GM12878 (cell line): ENCODE measurements around the gene GPC6. TPM values are rescaled to one million over a fixed set of nuclear protein-coding genes. Genes with fewer than 3 reads are reported as not detected.

Source experiments
- ATAC-seq: fragments of 200-7000 bp; cut with Tn5 transposase; 3 replicates; pipeline ENCODE4 v1.9.1; 2020; ENCODE audit warnings: mild to moderate bottlenecking, moderate library complexity
- BruUV-seq: library from RNA; stranded (reverse); fragments of 400-500 nt; replicated peaks from 2 replicates; lab custom pipeline; 2021; lab: Mats Ljungman, UMichigan
- CTCF ChIA-PET: fragments of 300-600 bp; sonication (Branson Sonifier 250); formaldehyde crosslinking; extraction: SDS; loops from one replicate; lab custom pipeline; 2021; ENCODE audit warnings: inconsistent platforms; lab: Yijun Ruan, JAX
- POLR2A ChIA-PET: fragments of 350-600 bp; formaldehyde crosslinking; extraction: SDS; loops from one replicate; lab custom pipeline; 2021; ENCODE audit warnings: inconsistent platforms; lab: Charles Lee
- RAD21 ChIA-PET: fragments of 300-600 bp; sonication (Branson Sonifier 250); formaldehyde crosslinking; loops from one replicate; lab custom pipeline; 2023; ENCODE audit warnings: antibody characterized with exemption; ENCODE audit not compliant: unreplicated experiment; lab: Charles Lee
- SMC1A ChIA-PET: fragments of 300-600 bp; sonication (Branson Sonifier 250); formaldehyde crosslinking; loops from one replicate; lab custom pipeline; 2023; ENCODE audit not compliant: unreplicated experiment, uncharacterized antibody; lab: Charles Lee
- DNase-seq: peaks from one replicate; pipeline ENCODE4 v3.0.0-alpha.2; 2011; ENCODE audit warnings: low read depth, low spot score
- FAIRE-seq: peaks from 3 replicates; lab custom pipeline; 2011; peaks lifted over from hg19 to GRCh38; lab: Jason Lieb, UNC
- H2AFZ ChIP-seq: 2 replicates; pipeline ENCODE4 v1.6.0; 2011; ENCODE audit warnings: low read depth, low read length, control low read depth; ENCODE audit not compliant: control insufficient read depth
- H3K27ac ChIP-seq: 2 replicates; pipeline ENCODE4 v1.5.1; 2011; ENCODE audit warnings: control low read depth; ENCODE audit not compliant: control insufficient read depth, insufficient read depth
- H3K27me3 ChIP-seq, 2 experiments: replicated peaks in 1 of 2; 2 replicates each; pipeline versions ENCODE4 v1.6.0 to v1.6.1; 2011; ENCODE audit warnings: low read length in 1 of 2; ENCODE audit not compliant: control insufficient read depth in 2 of 2, insufficient read depth in 2 of 2
- H3K36me3 ChIP-seq, 2 experiments: 2 replicates each; pipeline ENCODE4 v1.5.1; 2011; ENCODE audit warnings: low read length in 1 of 2; ENCODE audit not compliant: control insufficient read depth in 2 of 2, insufficient read depth in 2 of 2
- H3K4me1 ChIP-seq: 2 replicates; pipeline ENCODE4 v1.6.1; 2011; ENCODE audit warnings: mild to moderate bottlenecking, low read length, moderate library complexity, mixed read lengths; ENCODE audit not compliant: control insufficient read depth, insufficient read depth
- H3K4me2 ChIP-seq: 2 replicates; pipeline ENCODE4 v1.6.0; 2011; ENCODE audit warnings: control low read depth; ENCODE audit not compliant: control insufficient read depth, insufficient read depth
- H3K4me3 ChIP-seq: fragments of 200-600 bp; sonication (generic); 2 replicates; pipeline ENCODE4 v1.5.1; 2016
- H3K79me2 ChIP-seq: 2 replicates; pipeline ENCODE4 v1.6.0; 2011; ENCODE audit warnings: low read length; ENCODE audit not compliant: control insufficient read depth, insufficient read depth
- H3K9ac ChIP-seq: 2 replicates; pipeline ENCODE4 v1.8.0; 2011; ENCODE audit warnings: low read length, control low read depth, mixed read lengths; ENCODE audit not compliant: control insufficient read depth, insufficient read depth
- H3K9me3 ChIP-seq: replicated peaks from 3 replicates; pipeline ENCODE4 v1.5.1; 2011; ENCODE audit warnings: mild to moderate bottlenecking, low read length; ENCODE audit not compliant: control insufficient read depth, insufficient read depth
- H4K20me1 ChIP-seq: 2 replicates; pipeline ENCODE4 v1.6.0; 2011; ENCODE audit not compliant: control insufficient read depth, insufficient read depth
- HSF1 ChIP-seq: fragments of 150-350 bp; IDR thresholded peaks from 2 replicates; pipeline ENCODE4 v1.6.1; 2014; ENCODE audit warnings: mild to moderate bottlenecking, low read depth, low read length
- SMC3 ChIP-seq: IDR thresholded peaks from 2 replicates; pipeline ENCODE4 v1.6.1; 2011; ENCODE audit warnings: low read length, improper control_type of control experiment, borderline replicate concordance
- TCF7 ChIP-seq: IDR thresholded peaks from 2 replicates; pipeline ENCODE4 v1.6.1; 2014; ENCODE audit warnings: antibody characterized with exemption, borderline replicate concordance
- WGBS: methylation state at CpG from one replicate; pipeline ENCODE4 v1.1.6; 2016; ENCODE audit warnings: low lambda C conversion rate; ENCODE audit not compliant: insufficient replicate concordance, insufficient coverage; ENCODE audit errors: missing lambda C conversion rate; 5-methylcytosine and 5-hydroxymethylcytosine counted together
- in situ Hi-C: fragments of 300-500 bp; cut with MboI; formaldehyde crosslinking; loops from 9 replicates; pipeline ENCODE4 v1.14.3; 2018; ENCODE audit warnings: mixed read lengths
- intact Hi-C: fragments of 100-400 bp; cut with micrococcal nuclease; formaldehyde crosslinking; loops from one replicate; pipeline ENCODE4 v1.14.2; 2022; ENCODE audit not compliant: unreplicated experiment
- polyA plus RNA-seq, 11 experiments: library from polyadenylated mRNA; depleted of rRNA in 4 of 11; unstranded in 6 of 11; stranded (reverse) in 5 of 11; fragments of >200 nt; fragmentation: Nextera tagmentation in 4 of 11; fragmentation: Illumina TruSeq in 1 of 11; extraction: Ambion mirVana in 4 of 11; extraction: Trizol in 1 of 11; gene quantifications; 1 replicate in 1 of 11; 2 replicates in 10 of 11; pipeline versions ENCODE4 v1.2.1 to v1.2.3, GENCODE V29; 2011 to 2016; ENCODE audit warnings: inconsistent platforms in 2 of 11, missing spikeins in 2 of 11, low read depth in 1 of 11
- total RNA-seq, 4 experiments: library from RNA; depleted of rRNA in 3 of 4; stranded (reverse); fragments of >200 nt in 3 of 4; fragmentation: Illumina TruSeq in 1 of 4; extraction: Trizol in 1 of 4; gene quantifications; 2 replicates each; pipeline versions ENCODE4 v1.2.1 to v1.2.3, GENCODE V29; 2013 to 2021

The GPC6 gene
- total and polyA plus RNA-seq, 10 of the 15 experiments (the other 5 are each of a cell fraction or from before 2014, with no cell fraction given) = 0.03 to 0.04 (median 0.03) TPM; not detected in 7

- H3K27me3 ChIP-seq = no peaks in the 10 kb centered on the region
- ATAC-seq = no peak
- in situ Hi-C loops (no loop called here), intact Hi-C loops (no loop called here)
- H3K27ac ChIP-seq = no peak overlapping the region
- H2AFZ ChIP-seq = no peak overlapping the region
- H3K9ac ChIP-seq = no peak overlapping the region
- no peaks in the 10 kb centered on the region for H3K79me2 ChIP-seq
- H3K36me3 ChIP-seq = no peaks in the 10 kb centered on the region
- H3K4me3 ChIP-seq = no peak overlapping the region
- RAD21 ChIA-PET = no interaction called here
- no peaks in the 10 kb centered on the region for H4K20me1 ChIP-seq
- H3K4me2 ChIP-seq = no peak overlapping the region
- no peak for TF ChIP-seq TCF7
- TF ChIP-seq, all 136 proteins: peak for 0
- Histone ChIP-seq H3K4me1 (no peaks in the 10 kb centered on the region), H3K9me3 (no peaks in the 10 kb centered on the region)
- DNase-seq (no peak), FAIRE-seq (no peak)
- CTCF ChIA-PET = no interaction called here
- POLR2A ChIA-PET = no interaction called here
- SMC1A ChIA-PET = interaction anchor here (0.8 kb wide), 1 partner anchor 186 kb away, joined by 4 read pairs; no protein-coding TSS in a partner anchor
- BruUV-seq = no TSS peak
Measured at GRCh38 chr13:94399812-94400211, 1173.2 kb downstream of the GPC6 start.

- H3K4me2 ChIP-seq = no peak overlapping the region
- POLR2A ChIA-PET = no interaction called here
- no peak overlapping the region for H3K9ac ChIP-seq
- H2AFZ ChIP-seq = no peak overlapping the region
- no peak overlapping the region for H3K27ac ChIP-seq
- H3K27me3 ChIP-seq = no peaks in the 10 kb centered on the region
- RAD21 ChIA-PET = no interaction called here
- BruUV-seq = no TSS peak
- intact Hi-C loops = no loop called here
- DNase-seq (no peak), ATAC-seq (no peak), FAIRE-seq (no peak)
- no peak overlapping the region for H3K4me3 ChIP-seq
- no peaks in the 10 kb centered on the region for H3K79me2 ChIP-seq
- TF ChIP-seq HSF1 (no peak), SMC3 (no peak)
- H3K9me3 ChIP-seq = no peaks in the 10 kb centered on the region
- H4K20me1 ChIP-seq = no peaks in the 10 kb centered on the region
- CTCF ChIA-PET = no interaction called here
- SMC1A ChIA-PET = no interaction called here
- no peaks in the 10 kb centered on the region for H3K4me1 ChIP-seq
- 6% methylated on average over 4 of the region's 4 CpGs for WGBS
- in situ Hi-C loops = no loop called here
- H3K36me3 ChIP-seq = no peaks in the 10 kb centered on the region
Measured at GRCh38 chr13:94400874-94401273, 1174.3 kb downstream of the GPC6 start.
